Right renal cortex interstitium (tissue), 3 donors: ENCODE measurements around the gene ARFGEF2. TPM values are rescaled to one million over a fixed set of nuclear protein-coding genes. Genes with fewer than 3 reads are reported as not detected.
"Not testable (repeated sequence)": the region's sequence is repeated elsewhere in the genome, so short reads cannot be mapped to it uniquely, and the experiment has no call there.

ENCODE experiments used
- DNase-seq, 3 donors: peaks; one replicate each; pipeline ENCODE4 v3.0.0-alpha.2; 2013; ENCODE audit warnings: low read depth in 3 of 3, low spot score in 2 of 3
- polyA plus RNA-seq, 3 donors: library from polyadenylated mRNA; unstranded; fragments of 120-200 nt; gene quantifications; one replicate each; pipeline ENCODE4 v1.2.1, GENCODE V29; 2013; ENCODE audit not compliant: insufficient read length in 3 of 3

Gene ARFGEF2
- polyA plus RNA-seq, 3 donors: 27.4 to 28.6 (median 28.3) TPM

- no peak for DNase-seq
Observed at GRCh38 chr20:48984575-48985219, 63.2 kb downstream of the ARFGEF2 start.

GRCh38 chr20:48986899-48987298 lies 65.4 kb downstream of the ARFGEF2 start:
- DNase-seq: no peak

- no peak for DNase-seq
Observed at GRCh38 chr20:48990467-48990866, 69.0 kb downstream of the ARFGEF2 start.

- DNase-seq: no peak
Observed at GRCh38 chr20:48995589-48995988, 74.1 kb downstream of the ARFGEF2 start.

GRCh38 chr20:48999890-49000870 lies 78.7 kb downstream of the ARFGEF2 start:
- DNase-seq: no peak

GRCh38 chr20:49001741-49002140 lies 80.2 kb downstream of the ARFGEF2 start:
- DNase-seq: no peak

- DNase-seq: no peak
Observed at GRCh38 chr20:49006446-49006980, 85.0 kb downstream of the ARFGEF2 start.

- DNase-seq: no peak
Observed at GRCh38 chr20:49009899-49010631, 88.6 kb downstream of the ARFGEF2 start.

- DNase-seq: no peak
Observed at GRCh38 chr20:49024220-49024619, 102.7 kb downstream of the ARFGEF2 start.

GRCh38 chr20:49028177-49028576 lies 106.7 kb downstream of the ARFGEF2 start:
- not testable (repeated sequence) for DNase-seq

GRCh38 chr20:49028684-49029083 lies 107.2 kb downstream of the ARFGEF2 start:
- DNase-seq: no peak

GRCh38 chr20:49029203-49029602 lies 107.7 kb downstream of the ARFGEF2 start:
- DNase-seq: no peak

- no peak for DNase-seq
Observed at GRCh38 chr20:49030954-49031619, 109.6 kb downstream of the ARFGEF2 start.

GRCh38 chr20:49032455-49032854 lies 110.9 kb downstream of the ARFGEF2 start:
- no peak for DNase-seq

- DNase-seq: no peak
Observed at GRCh38 chr20:49034070-49034732, 112.7 kb downstream of the ARFGEF2 start.

- DNase-seq: no peak
Observed at GRCh38 chr20:49037962-49038387, 116.5 kb downstream of the ARFGEF2 start.

GRCh38 chr20:49039854-49040253 lies 118.3 kb downstream of the ARFGEF2 start:
- no peak for DNase-seq

- no peak for DNase-seq
Observed at GRCh38 chr20:49043000-49043399, 121.5 kb downstream of the ARFGEF2 start.

- no peak for DNase-seq
Observed at GRCh38 chr20:49045440-49046086, 124.1 kb downstream of the ARFGEF2 start.
